ENCODE measurements around the gene TPK1.

DNA sequence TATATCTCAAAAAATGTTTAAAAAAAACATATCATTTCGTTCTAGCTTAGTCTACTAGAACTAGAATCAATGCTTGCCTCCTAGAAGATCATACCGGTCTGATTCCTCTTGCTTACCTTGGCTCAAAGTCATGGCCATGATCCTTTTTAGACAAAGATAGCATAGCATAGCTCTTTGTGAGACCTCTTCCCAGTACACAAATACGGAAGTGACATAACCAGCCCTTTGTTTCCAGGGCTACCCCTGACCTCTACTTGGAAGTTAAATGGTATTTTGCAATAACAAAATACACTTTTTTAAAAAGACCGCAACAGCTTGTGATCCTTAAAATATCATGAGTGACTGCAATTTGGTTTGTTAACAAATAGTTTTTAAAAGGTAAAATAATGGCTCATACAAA is 301.7 kb downstream of the TPK1 start:
- TF ChIP-seq, protein P1, sequence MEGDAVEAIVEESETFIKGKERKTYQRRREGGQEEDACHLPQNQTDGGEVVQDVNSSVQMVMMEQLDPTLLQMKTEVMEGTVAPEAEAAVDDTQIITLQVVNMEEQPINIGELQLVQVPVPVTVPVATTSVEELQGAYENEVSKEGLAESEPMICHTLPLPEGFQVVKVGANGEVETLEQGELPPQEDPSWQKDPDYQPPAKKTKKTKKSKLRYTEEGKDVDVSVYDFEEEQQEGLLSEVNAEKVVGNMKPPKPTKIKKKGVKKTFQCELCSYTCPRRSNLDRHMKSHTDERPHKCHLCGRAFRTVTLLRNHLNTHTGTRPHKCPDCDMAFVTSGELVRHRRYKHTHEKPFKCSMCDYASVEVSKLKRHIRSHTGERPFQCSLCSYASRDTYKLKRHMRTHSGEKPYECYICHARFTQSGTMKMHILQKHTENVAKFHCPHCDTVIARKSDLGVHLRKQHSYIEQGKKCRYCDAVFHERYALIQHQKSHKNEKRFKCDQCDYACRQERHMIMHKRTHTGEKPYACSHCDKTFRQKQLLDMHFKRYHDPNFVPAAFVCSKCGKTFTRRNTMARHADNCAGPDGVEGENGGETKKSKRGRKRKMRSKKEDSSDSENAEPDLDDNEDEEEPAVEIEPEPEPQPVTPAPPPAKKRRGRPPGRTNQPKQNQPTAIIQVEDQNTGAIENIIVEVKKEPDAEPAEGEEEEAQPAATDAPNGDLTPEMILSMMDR (IDR thresholded peaks at IDR 0.05; ENCODE audit: poor library complexity, severe bottlenecking) = no peak
- TF ChIP-seq EZH2 (IDR thresholded peaks at IDR 0.05; ENCODE audit: borderline replicate concordance, insufficient read depth, low read length, poor library complexity, severe bottlenecking) (no peak), TAF1 (IDR thresholded peaks at IDR 0.05; ENCODE audit: low read depth) (no peak), POLR2AphosphoS5 (IDR thresholded peaks at IDR 0.05) (no peak), EP300 (conservative IDR thresholded peaks at IDR 0.05; ENCODE audit: poor library complexity, severe bottlenecking) (no peak)
